SK-N-SH (cell line): ENCODE measurements around the gene OR5A1. TPM values are rescaled to one million over a fixed set of nuclear protein-coding genes. Genes with fewer than 3 reads are reported as not detected.

Source experiments
- CTCF ChIA-PET: fragments of 300-600, 350-600 bp; formaldehyde crosslinking; extraction: SDS; loops from one replicate; lab custom pipeline; 2021; lab: Yijun Ruan, JAX
- POLR2A ChIA-PET: fragments of 350-600 bp; sonication (Branson Sonifier 250); formaldehyde crosslinking; extraction: SDS; loops from one replicate; lab custom pipeline; 2020; ENCODE audit warnings: antibody characterized with exemption, inconsistent platforms; lab: Yijun Ruan, JAX
- DNase-seq: peaks from one replicate; pipeline ENCODE4 v3.0.0; 2012
- H2AFZ ChIP-seq: fragments of 200-600 bp; sonication (generic); 2 replicates; pipeline ENCODE4 v1.8.1; 2016; ENCODE audit warnings: antibody characterized with exemption, mild to moderate bottlenecking, low read depth
- H3F3A ChIP-seq: fragments of 200-600 bp; sonication (generic); replicated peaks from 2 replicates; pipeline ENCODE3; 2016; ENCODE audit warnings: antibody characterized with exemption, mild to moderate bottlenecking; ENCODE audit not compliant: insufficient read depth
- H3K27ac ChIP-seq, 2 experiments: fragments of 200-500 bp in 1 of 2; fragments of 200-600 bp in 1 of 2; sonication (Bioruptor generic) in 1 of 2; sonication (generic), shearing (Covaris generic) in 1 of 2; 2 replicates each; pipeline versions ENCODE4 v1.5.1 to v1.6.1; 2014 to 2016; ENCODE audit warnings: low read depth in 2 of 2, inconsistent platforms in 1 of 2, low read length in 1 of 2, mild to moderate bottlenecking in 1 of 2, mixed read lengths in 1 of 2
- H3K27me3 ChIP-seq: fragments of 200-600 bp; sonication (generic), shearing (Covaris generic); 2 replicates; pipeline ENCODE4 v1.6.1; 2016; ENCODE audit warnings: mixed run types; ENCODE audit not compliant: insufficient read depth
- H3K36me3 ChIP-seq, 2 experiments: fragments of 200-500 bp in 1 of 2; fragments of 200-600 bp in 1 of 2; sonication (Bioruptor generic) in 1 of 2; sonication (generic) in 1 of 2; replicated peaks in 1 of 2; 2 replicates each; pipeline versions ENCODE3 to v1.5.1; 2014 to 2016; ENCODE audit warnings: low read length in 1 of 2, mild to moderate bottlenecking in 1 of 2; ENCODE audit not compliant: insufficient read depth in 2 of 2, control insufficient read depth in 1 of 2
- H3K4me1 ChIP-seq, 2 experiments: fragments of 200-500 bp in 1 of 2; fragments of 200-600 bp in 1 of 2; sonication (Bioruptor generic) in 1 of 2; sonication (generic), shearing (Covaris generic) in 1 of 2; 2 replicates each; pipeline versions ENCODE4 v1.5.1 to v1.6.1; 2014 to 2016; ENCODE audit warnings: low read depth in 1 of 2, low read length in 1 of 2, mixed run types in 1 of 2; ENCODE audit not compliant: insufficient read depth in 2 of 2, control insufficient read depth in 1 of 2
- H3K4me2 ChIP-seq: fragments of 200-600 bp; sonication (generic), shearing (Covaris generic); 2 replicates; pipeline ENCODE4 v1.6.1; 2017; ENCODE audit warnings: mixed run types
- H3K4me3 ChIP-seq, 2 experiments: fragments of 200-500 bp in 1 of 2; fragments of 200-600 bp in 1 of 2; sonication (Bioruptor generic) in 1 of 2; sonication (generic), shearing (Covaris generic) in 1 of 2; 2 replicates each; pipeline versions ENCODE4 v1.5.1 to v1.8.1; 2014 to 2016; ENCODE audit warnings: low read depth in 2 of 2, inconsistent platforms in 1 of 2, low read length in 1 of 2, mild to moderate bottlenecking in 1 of 2, mixed read lengths in 1 of 2, moderate library complexity in 1 of 2
- H3K79me2 ChIP-seq: fragments of 200-600 bp; sonication (generic); 2 replicates; pipeline ENCODE4 v1.8.1; 2017; ENCODE audit warnings: mild to moderate bottlenecking; ENCODE audit not compliant: insufficient read depth
- H3K9ac ChIP-seq: fragments of 200-600 bp; sonication (generic); 2 replicates; pipeline ENCODE4 v1.6.1; 2017; ENCODE audit warnings: mixed run types
- H3K9me2 ChIP-seq: fragments of 200-600 bp; sonication (generic); 2 replicates; pipeline ENCODE4 v1.6.1; 2017; ENCODE audit warnings: mixed run types
- H3K9me3 ChIP-seq: fragments of 200-600 bp; sonication (generic); 2 replicates; pipeline ENCODE4 v1.6.1; 2017; ENCODE audit warnings: mixed run types, mild to moderate bottlenecking, moderate library complexity
- H4K20me1 ChIP-seq: fragments of 200-600 bp; sonication (generic); 2 replicates; pipeline ENCODE4 v1.6.1; 2017; ENCODE audit warnings: mild to moderate bottlenecking, mixed run types; ENCODE audit not compliant: insufficient read depth
- CHD2 ChIP-seq: fragments of 150-350 bp; IDR thresholded peaks from 2 replicates; pipeline ENCODE4 v1.6.1; 2018; ENCODE audit warnings: low read length; ENCODE audit not compliant: partially characterized antibody
- CTCF ChIP-seq: fragments of 200-600 bp; sonication (generic); IDR thresholded peaks from 2 replicates; pipeline ENCODE4 v1.6.1; 2017; ENCODE audit warnings: antibody characterized with exemption, mild to moderate bottlenecking, moderate library complexity
- FOSL2 ChIP-seq: IDR thresholded peaks from 2 replicates; pipeline ENCODE4 v1.4.0; 2012; ENCODE audit warnings: low read depth, mild to moderate bottlenecking, moderate library complexity, borderline replicate concordance
- GABPA ChIP-seq: IDR thresholded peaks from 2 replicates; pipeline ENCODE4 v1.4.0; 2012; ENCODE audit warnings: low read depth, mild to moderate bottlenecking
- GATA2 ChIP-seq: sonication (generic); formaldehyde crosslinking; IDR thresholded peaks from 2 replicates; pipeline ENCODE4 v1.5.0; 2020; ENCODE audit warnings: mild to moderate bottlenecking, missing genetic modification reagents
- MAX ChIP-seq: IDR thresholded peaks from 2 replicates; pipeline ENCODE4 v1.4.0; 2012; ENCODE audit warnings: low read depth
- MEF2A ChIP-seq: IDR thresholded peaks from 2 replicates; pipeline ENCODE4 v1.4.0; 2012; ENCODE audit warnings: low read depth, borderline replicate concordance
- NRF1 ChIP-seq: IDR thresholded peaks from 2 replicates; pipeline ENCODE4 v1.6.1; 2012; ENCODE audit warnings: low read depth, mild to moderate bottlenecking, low read length
- PBX3 ChIP-seq: IDR thresholded peaks from 2 replicates; pipeline ENCODE4; 2012
- POLR2AphosphoS5 ChIP-seq: IDR thresholded peaks from 2 replicates; pipeline ENCODE4 v1.6.1; 2012; ENCODE audit warnings: low read depth, low read length
- RFX5 ChIP-seq: IDR thresholded peaks from 2 replicates; pipeline ENCODE4 v1.6.1; 2012; ENCODE audit warnings: mild to moderate bottlenecking, improper control_type of control experiment, low read length
- RXRA ChIP-seq: IDR thresholded peaks from 2 replicates; pipeline ENCODE4 v1.4.0; 2012; ENCODE audit warnings: low read depth, mild to moderate bottlenecking, borderline replicate concordance
- SMC3 ChIP-seq: IDR thresholded peaks from 2 replicates; pipeline ENCODE4 v1.6.1; 2012; ENCODE audit warnings: low read depth, low read length, improper control_type of control experiment
- TCF12 ChIP-seq: IDR thresholded peaks from 2 replicates; pipeline ENCODE4 v1.4.0; 2012
- TEAD4 ChIP-seq: IDR thresholded peaks from 2 replicates; pipeline ENCODE4 v1.4.0; 2012; ENCODE audit warnings: mild to moderate bottlenecking, borderline replicate concordance; ENCODE audit not compliant: insufficient read depth
- WGBS: methylation state at CpG from one replicate; pipeline ENCODE4 v1.1.6; 2017; ENCODE audit warnings: low lambda C conversion rate; 5-methylcytosine and 5-hydroxymethylcytosine counted together
- polyA plus RNA-seq, 3 experiments: library from polyadenylated mRNA; depleted of rRNA; stranded (reverse); fragments of >200 nt; gene quantifications; 2 replicates each; pipeline ENCODE4 v1.2.3, GENCODE V29; 2012
- TF ChIP-seq, protein P1 (sequence below): IDR thresholded peaks from 2 replicates; pipeline ENCODE4 v1.4.0; 2012; ENCODE audit warnings: low read depth, borderline replicate concordance

Gene OR5A1
- polyA plus RNA-seq, 1 of the 3 experiments (the other 2 are of a cell fraction): not detected

- H3K4me1 ChIP-seq: no peaks in the 10 kb centered on the region
- H2AFZ ChIP-seq: no peak overlapping the region
- no peak overlapping the region for H3K4me2 ChIP-seq
- no peaks in the 10 kb centered on the region for H3K36me3 ChIP-seq
- ChIA-PET POLR2A (no interaction called here), CTCF (no interaction called here)
- no peak for DNase-seq
- H3K27ac ChIP-seq: no peak overlapping the region
- H3K79me2 ChIP-seq: no peaks in the 10 kb centered on the region
- whole genome bisulfite sequencing: 29% methylated on average over 5 of the region's 5 CpGs
- TF ChIP-seq PBX3: no peak
- TF ChIP-seq GATA2 (CRISPR knock-in tag): no peak
- no peak for TF ChIP-seq MAX
- no peak for TF ChIP-seq POLR2AphosphoS5
- no peak for TF ChIP-seq MEF2A
- no peak for TF ChIP-seq RFX5
- TF ChIP-seq RXRA: no peak
- no peak for TF ChIP-seq NRF1
- TF ChIP-seq FOSL2: no peak
- no peak for TF ChIP-seq SMC3
- no peak for TF ChIP-seq GABPA
- TF ChIP-seq, protein P1, sequence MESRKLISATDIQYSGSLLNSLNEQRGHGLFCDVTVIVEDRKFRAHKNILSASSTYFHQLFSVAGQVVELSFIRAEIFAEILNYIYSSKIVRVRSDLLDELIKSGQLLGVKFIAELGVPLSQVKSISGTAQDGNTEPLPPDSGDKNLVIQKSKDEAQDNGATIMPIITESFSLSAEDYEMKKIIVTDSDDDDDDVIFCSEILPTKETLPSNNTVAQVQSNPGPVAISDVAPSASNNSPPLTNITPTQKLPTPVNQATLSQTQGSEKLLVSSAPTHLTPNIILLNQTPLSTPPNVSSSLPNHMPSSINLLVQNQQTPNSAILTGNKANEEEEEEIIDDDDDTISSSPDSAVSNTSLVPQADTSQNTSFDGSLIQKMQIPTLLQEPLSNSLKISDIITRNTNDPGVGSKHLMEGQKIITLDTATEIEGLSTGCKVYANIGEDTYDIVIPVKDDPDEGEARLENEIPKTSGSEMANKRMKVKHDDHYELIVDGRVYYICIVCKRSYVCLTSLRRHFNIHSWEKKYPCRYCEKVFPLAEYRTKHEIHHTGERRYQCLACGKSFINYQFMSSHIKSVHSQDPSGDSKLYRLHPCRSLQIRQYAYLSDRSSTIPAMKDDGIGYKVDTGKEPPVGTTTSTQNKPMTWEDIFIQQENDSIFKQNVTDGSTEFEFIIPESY: no peak
- no peak for TF ChIP-seq CHD2
- TF ChIP-seq TCF12: no peak
- no peaks in the 10 kb centered on the region for H3K27me3 ChIP-seq
- no peaks in the 10 kb centered on the region for H3K9me3 ChIP-seq
- H3K9me2 ChIP-seq: no peaks in the 10 kb centered on the region
- no peaks in the 10 kb centered on the region for H4K20me1 ChIP-seq
- no peak overlapping the region for H3K9ac ChIP-seq
- H3K4me3 ChIP-seq: no peak overlapping the region
- no peaks in the 10 kb centered on the region for H3F3A ChIP-seq
These were observed 19.7 kb upstream of the OR5A1 start for GRCh38 chr11:59416613-59417012.

DNA sequence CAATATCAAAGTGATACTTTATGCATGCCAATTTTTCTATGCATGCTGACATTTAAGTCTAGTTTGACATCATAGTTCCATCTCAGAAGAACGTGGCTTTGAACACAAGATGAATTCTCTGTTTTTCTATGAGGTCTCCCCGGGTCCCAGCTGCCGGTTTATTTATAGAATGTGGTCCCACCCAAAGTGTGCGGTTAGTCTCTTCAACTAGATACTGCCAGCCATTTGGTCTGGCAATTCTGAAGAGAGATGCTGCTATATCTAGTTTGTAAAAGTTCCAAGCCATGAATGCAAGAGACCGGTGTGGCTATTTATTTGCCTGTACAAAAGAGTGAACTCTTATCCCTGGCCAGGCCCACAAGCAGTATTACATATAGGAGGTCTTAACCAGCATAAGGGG, 19.2 kb upstream of the OR5A1 start:
- no peak for TF ChIP-seq TEAD4
- TF ChIP-seq CTCF: no peak
- TF ChIP-seq GABPA: no peak
- TF ChIP-seq SMC3: no peak
- POLR2A ChIA-PET: no interaction called here
- no peak overlapping the region for H3K27ac ChIP-seq
- H3K79me2 ChIP-seq: no peaks in the 10 kb centered on the region
- H3K9ac ChIP-seq: no peak overlapping the region
- H2AFZ ChIP-seq: no peak overlapping the region
- H3K4me1 ChIP-seq: no peaks in the 10 kb centered on the region
- no peaks in the 10 kb centered on the region for H3K27me3 ChIP-seq
- H3K9me2 ChIP-seq: no peaks in the 10 kb centered on the region
- no peak overlapping the region for H3K4me2 ChIP-seq
- no peaks in the 10 kb centered on the region for H3K36me3 ChIP-seq
- H4K20me1 ChIP-seq: no peaks in the 10 kb centered on the region
- no peak for DNase-seq
- no peaks in the 10 kb centered on the region for H3F3A ChIP-seq
- H3K4me3 ChIP-seq: no peak overlapping the region
- CTCF ChIA-PET: interaction anchor here (1.3 kb wide), 1 partner anchor 13 kb away, joined by 5 read pairs; no protein-coding TSS in a partner anchor
- 20% methylated on average over 5 of the region's 5 CpGs for WGBS
- no peaks in the 10 kb centered on the region for H3K9me3 ChIP-seq
